IMR-90 (cell line): ENCODE measurements around the gene MYO1D. TPM values are rescaled to one million over a fixed set of nuclear protein-coding genes. Genes with fewer than 3 reads are reported as not detected.

Experiments used
- ATAC-seq: fragments of 200-7000 bp; cut with Tn5 transposase; 2 replicates; pipeline ENCODE4 v1.9.1; 2020; ENCODE audit warnings: low read depth, mild to moderate bottlenecking, moderate library complexity
- BruUV-seq: library from RNA; stranded (reverse); fragments of 400-500 nt; replicated peaks from 2 replicates; lab custom pipeline; 2021; lab: Mats Ljungman, UMichigan
- CTCF ChIA-PET: fragments of 300-600 bp; formaldehyde crosslinking; extraction: SDS; loops from one replicate; lab custom pipeline; 2021; ENCODE audit warnings: antibody characterized with exemption; lab: Yijun Ruan, JAX
- POLR2A ChIA-PET: fragments of 300-600 bp; sonication (Branson Sonifier 250); formaldehyde crosslinking; loops from one replicate; lab custom pipeline; 2022; ENCODE audit warnings: antibody characterized with exemption; ENCODE audit not compliant: unreplicated experiment; lab: Charles Lee
- DNase-seq: peaks from one replicate; pipeline ENCODE4 v3.0.0; 2013
- H2AFZ ChIP-seq: replicated peaks from 2 replicates; pipeline ENCODE3; 2013; ENCODE audit warnings: low read length, mild to moderate bottlenecking; ENCODE audit not compliant: poor library complexity
- H2AK5ac ChIP-seq: 2 replicates; pipeline ENCODE4 v1.6.1; 2013; ENCODE audit warnings: low read depth, low read length, inconsistent platforms
- H2AK9ac ChIP-seq: replicated peaks from 2 replicates; pipeline ENCODE3; 2013; ENCODE audit warnings: mild to moderate bottlenecking, low read depth, low read length, moderate library complexity; ENCODE audit not compliant: poor library complexity
- H2BK120ac ChIP-seq: 2 replicates; pipeline ENCODE4 v1.6.1; 2013; ENCODE audit warnings: low read depth, low read length, inconsistent platforms
- H2BK15ac ChIP-seq: 3 replicates; pipeline ENCODE4 v1.6.1; 2013; ENCODE audit warnings: low read depth, low read length, inconsistent platforms
- H2BK20ac ChIP-seq: 2 replicates; pipeline ENCODE4 v1.6.1; 2013; ENCODE audit warnings: low read depth, mild to moderate bottlenecking, inconsistent platforms, low read length, moderate library complexity
- H2BK5ac ChIP-seq: 2 replicates; pipeline ENCODE4 v1.6.1; 2013; ENCODE audit warnings: mild to moderate bottlenecking, low read depth, low read length, inconsistent platforms; ENCODE audit not compliant: poor library complexity, severe bottlenecking
- H3K14ac ChIP-seq: replicated peaks from 2 replicates; pipeline ENCODE4 v1.6.1; 2013; ENCODE audit warnings: low read depth, low read length, inconsistent platforms
- H3K18ac ChIP-seq: 2 replicates; pipeline ENCODE4 v1.6.1; 2013; ENCODE audit warnings: low read depth, low read length, control low read depth
- H3K23ac ChIP-seq: 2 replicates; pipeline ENCODE4 v1.6.1; 2013; ENCODE audit warnings: low read depth, low read length, inconsistent platforms
- H3K27ac ChIP-seq: 2 replicates; pipeline ENCODE4 v1.5.1; 2013; ENCODE audit warnings: mild to moderate bottlenecking, control low read depth, low read length; ENCODE audit not compliant: insufficient read depth
- H3K27me3 ChIP-seq: 2 replicates; pipeline ENCODE4 v1.6.1; 2013; ENCODE audit warnings: low read length; ENCODE audit not compliant: control insufficient read depth, insufficient read depth
- H3K36me3 ChIP-seq: 2 replicates; pipeline ENCODE4 v1.6.1; 2013; ENCODE audit warnings: low read length, mixed read lengths; ENCODE audit not compliant: control insufficient read depth, insufficient read depth
- H3K4ac ChIP-seq: 2 replicates; pipeline ENCODE4 v1.6.1; 2013; ENCODE audit warnings: low read depth, low read length, inconsistent platforms
- H3K4me1 ChIP-seq: 2 replicates; pipeline ENCODE4 v1.6.1; 2013; ENCODE audit warnings: low read length, mixed read lengths; ENCODE audit not compliant: control insufficient read depth, insufficient read depth
- H3K4me2 ChIP-seq: 2 replicates; pipeline ENCODE4 v1.6.1; 2013; ENCODE audit warnings: low read depth, mild to moderate bottlenecking, control low read depth, low read length, moderate library complexity
- H3K4me3 ChIP-seq: 2 replicates; pipeline ENCODE4 v1.5.1; 2013; ENCODE audit warnings: low read depth, mild to moderate bottlenecking, control low read depth, low read length, moderate library complexity; ENCODE audit not compliant: insufficient read depth
- H3K56ac ChIP-seq: 2 replicates; pipeline ENCODE4 v1.6.1; 2013; ENCODE audit warnings: low read length, inconsistent platforms; ENCODE audit not compliant: insufficient read depth; ENCODE audit errors: extremely low read depth
- H3K79me1 ChIP-seq, 2 experiments: 2 replicates each; pipeline ENCODE4 v1.6.1; 2013; ENCODE audit warnings: low read length in 2 of 2, inconsistent platforms in 1 of 2, low read depth in 1 of 2
- H3K9ac ChIP-seq: 2 replicates; pipeline ENCODE4 v1.6.1; 2013; ENCODE audit warnings: low read depth, low read length, control low read depth
- H3K9me1 ChIP-seq: 2 replicates; pipeline ENCODE4 v1.6.1; 2013; ENCODE audit warnings: low read length, inconsistent platforms; ENCODE audit not compliant: insufficient read depth
- H3K9me3 ChIP-seq: 2 replicates; pipeline ENCODE4 v1.6.1; 2013; ENCODE audit warnings: low read length; ENCODE audit not compliant: control insufficient read depth, insufficient read depth
- H4K20me1 ChIP-seq: 2 replicates; pipeline ENCODE4 v1.6.1; 2013; ENCODE audit warnings: low read length, inconsistent platforms; ENCODE audit not compliant: insufficient read depth
- H4K5ac ChIP-seq: 2 replicates; pipeline ENCODE4 v1.6.1; 2013; ENCODE audit warnings: mild to moderate bottlenecking, low read depth, low read length, control low read depth
- H4K8ac ChIP-seq, 2 experiments: 2 replicates each; pipeline ENCODE4 v1.6.1; 2013; ENCODE audit warnings: low read depth in 2 of 2, low read length in 2 of 2, control low read depth in 1 of 2, inconsistent platforms in 1 of 2
- H4K91ac ChIP-seq: 2 replicates; pipeline ENCODE4 v1.6.1; 2013; ENCODE audit warnings: low read depth, low read length, inconsistent platforms; ENCODE audit not compliant: insufficient read depth
- POLR2A ChIP-seq: IDR thresholded peaks from 2 replicates; pipeline ENCODE4 v1.6.1; 2012; ENCODE audit warnings: mild to moderate bottlenecking, low read depth, low read length
- WGBS, 2 experiments: methylation state at CpG; one replicate each; pipeline versions ENCODE4 v1.1.5 to v1.1.7; 2013; ENCODE audit warnings: missing lambda C conversion rate in 2 of 2; ENCODE audit not compliant: insufficient read length in 1 of 2; ENCODE audit errors: extremely low coverage in 2 of 2; 5-methylcytosine and 5-hydroxymethylcytosine counted together
- dilution Hi-C: fragments of 300-500 bp; cut with HindIII; formaldehyde crosslinking; loops from one replicate; pipeline ENCODE4 v1.14.3; 2018; ENCODE audit warnings: low sequenced_read_pairs; ENCODE audit not compliant: unreplicated experiment
- in situ Hi-C: fragments of 300-500 bp; cut with MboI; formaldehyde crosslinking; loops from 3 replicates; pipeline ENCODE4 v1.14.3; 2019; ENCODE audit warnings: low sequenced_read_pairs, inconsistent platforms, mixed read lengths
- intact Hi-C: fragments of 100-400 bp; cut with micrococcal nuclease; formaldehyde crosslinking; loops from 2 replicates; pipeline ENCODE4 v1.10.0; 2022
- polyA plus RNA-seq, 3 experiments: library from polyadenylated mRNA; depleted of rRNA; stranded (reverse); fragments of >200 nt; gene quantifications; 2 replicates each; pipeline ENCODE4 v1.2.3, GENCODE V29; 2012; ENCODE audit warnings: low replicate concordance in 1 of 3
- total RNA-seq: library from RNA; depleted of rRNA; stranded (reverse); fragments of >200 nt; gene quantifications from 2 replicates; pipeline ENCODE4 v1.2.3, GENCODE V29; 2012

The MYO1D gene
- total and polyA plus RNA-seq, 2 of the 4 experiments (the other 2 are of a cell fraction): 0.63 to 0.90 TPM

DNA sequence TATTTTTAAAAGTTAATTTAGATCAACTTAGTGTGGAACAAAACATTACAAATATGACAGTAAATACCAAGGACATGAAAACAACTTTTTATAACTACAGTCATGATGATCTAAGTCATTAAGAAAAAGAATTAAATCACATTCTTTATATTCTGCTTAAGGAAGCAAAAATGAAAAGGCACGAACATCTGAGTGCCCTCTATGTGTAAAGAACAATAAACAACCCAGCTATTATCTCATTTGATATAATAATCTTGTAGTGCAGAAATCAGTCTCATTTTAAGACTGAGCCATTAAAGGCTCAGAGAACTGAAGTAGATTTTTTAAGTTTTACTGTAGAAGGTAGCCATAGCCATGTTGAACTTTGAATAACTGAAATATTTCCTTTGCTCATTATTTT lies 13.4 kb downstream of the MYO1D start:
- H2BK120ac ChIP-seq: no peak overlapping the region
- H4K20me1 ChIP-seq: no peaks in the 10 kb centered on the region
- no peak overlapping the region for H3K56ac ChIP-seq
- TF ChIP-seq POLR2A: no peak
- no peaks in the 10 kb centered on the region for H3K9me1 ChIP-seq
- H3K23ac ChIP-seq: no peak overlapping the region
- in situ Hi-C loops (no loop called here), intact Hi-C loops (no loop called here), dilution Hi-C loops (no loop called here)
- no CpG with 5 or more reads among the region's 1 CpG for WGBS, 2 experiments
- no peak overlapping the region for H3K14ac ChIP-seq
- H3K4me1 ChIP-seq: no peaks in the 10 kb centered on the region
- ChIA-PET CTCF (interaction anchor here (2.8 kb wide), 1 partner anchor 14 kb away, joined by 13 read pairs; the partner anchor contains the start of gene MYO1D), POLR2A (no interaction called here)
- no peak overlapping the region for H3K4me3 ChIP-seq
- no peaks in the 10 kb centered on the region for H3K79me1 ChIP-seq
- no peak overlapping the region for H3K4ac ChIP-seq
- no peak overlapping the region for H2AK9ac ChIP-seq
- H3K27me3 ChIP-seq: no peaks in the 10 kb centered on the region; the same call in 1 of the 2 replicates
- H4K91ac ChIP-seq: no peak overlapping the region
- H2BK5ac ChIP-seq: no peak overlapping the region
- no peaks in the 10 kb centered on the region for H3K36me3 ChIP-seq
- H2BK20ac ChIP-seq: no peak overlapping the region
- H3K4me2 ChIP-seq: no peak overlapping the region
- no TSS peak for BruUV-seq
- no peak overlapping the region for H3K18ac ChIP-seq
- H2BK15ac ChIP-seq: no peak overlapping the region
- no peak overlapping the region for H3K9ac ChIP-seq
- H4K5ac ChIP-seq: no peak overlapping the region
- DNase-seq: no peak
- no peak for ATAC-seq
- no peak overlapping the region for H2AFZ ChIP-seq
- H3K27ac ChIP-seq: no peak overlapping the region
- no peaks in the 10 kb centered on the region for H3K9me3 ChIP-seq
- H2AK5ac ChIP-seq: no peak overlapping the region
- no peak overlapping the region for H4K8ac ChIP-seq
